ENCODE data around the gene SNAPC1. TPM values are rescaled to one million over a fixed set of nuclear protein-coding genes. Genes with fewer than 3 reads are reported as not detected.

The SNAPC1 gene
- total and polyA plus RNA-seq, 2 of the 13 experiments (the other 11 are each of a cell fraction or from before 2014, with no cell fraction given), result 2.6 to 8.5 TPM

GRCh38 chr14:61761959-61762786 is at the start of gene SNAPC1 (continued):
- no peak for TF ChIP-seq FOXA1 (IDR thresholded peaks at IDR 0.05)
- TF ChIP-seq FOXA1 (CRISPR knock-in tag; IDR thresholded peaks at IDR 0.05), result no peak
- no peak for TF ChIP-seq RARG (CRISPR knock-in tag; IDR thresholded peaks at IDR 0.05; ENCODE audit: low read depth)
- TF ChIP-seq TCF12 (IDR thresholded peaks at IDR 0.05), result no peak
- no peak for TF ChIP-seq TCF12 (CRISPR knock-in tag; IDR thresholded peaks at IDR 0.05)
- TF ChIP-seq ZNF709 (CRISPR knock-in tag; IDR thresholded peaks at IDR 0.05), result no peak
- TF ChIP-seq, protein P1, sequence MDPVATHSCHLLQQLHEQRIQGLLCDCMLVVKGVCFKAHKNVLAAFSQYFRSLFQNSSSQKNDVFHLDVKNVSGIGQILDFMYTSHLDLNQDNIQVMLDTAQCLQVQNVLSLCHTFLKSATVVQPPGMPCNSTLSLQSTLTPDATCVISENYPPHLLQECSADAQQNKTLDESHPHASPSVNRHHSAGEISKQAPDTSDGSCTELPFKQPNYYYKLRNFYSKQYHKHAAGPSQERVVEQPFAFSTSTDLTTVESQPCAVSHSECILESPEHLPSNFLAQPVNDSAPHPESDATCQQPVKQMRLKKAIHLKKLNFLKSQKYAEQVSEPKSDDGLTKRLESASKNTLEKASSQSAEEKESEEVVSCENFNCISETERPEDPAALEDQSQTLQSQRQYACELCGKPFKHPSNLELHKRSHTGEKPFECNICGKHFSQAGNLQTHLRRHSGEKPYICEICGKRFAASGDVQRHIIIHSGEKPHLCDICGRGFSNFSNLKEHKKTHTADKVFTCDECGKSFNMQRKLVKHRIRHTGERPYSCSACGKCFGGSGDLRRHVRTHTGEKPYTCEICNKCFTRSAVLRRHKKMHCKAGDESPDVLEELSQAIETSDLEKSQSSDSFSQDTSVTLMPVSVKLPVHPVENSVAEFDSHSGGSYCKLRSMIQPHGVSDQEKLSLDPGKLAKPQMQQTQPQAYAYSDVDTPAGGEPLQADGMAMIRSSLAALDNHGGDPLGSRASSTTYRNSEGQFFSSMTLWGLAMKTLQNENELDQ (CRISPR knock-in tag; IDR thresholded peaks at IDR 0.05; ENCODE audit: borderline replicate concordance), result no peak
- TF ChIP-seq ARHGAP35 (CRISPR knock-in tag; IDR thresholded peaks at IDR 0.05; ENCODE audit: borderline replicate concordance), result no peak
- TF ChIP-seq ZIK1 (CRISPR knock-in tag; IDR thresholded peaks at IDR 0.05; ENCODE audit: borderline replicate concordance, low read depth), result no peak
- no peak for TF ChIP-seq FOXO1 (CRISPR knock-in tag; IDR thresholded peaks at IDR 0.05)
- TF ChIP-seq, protein P2, sequence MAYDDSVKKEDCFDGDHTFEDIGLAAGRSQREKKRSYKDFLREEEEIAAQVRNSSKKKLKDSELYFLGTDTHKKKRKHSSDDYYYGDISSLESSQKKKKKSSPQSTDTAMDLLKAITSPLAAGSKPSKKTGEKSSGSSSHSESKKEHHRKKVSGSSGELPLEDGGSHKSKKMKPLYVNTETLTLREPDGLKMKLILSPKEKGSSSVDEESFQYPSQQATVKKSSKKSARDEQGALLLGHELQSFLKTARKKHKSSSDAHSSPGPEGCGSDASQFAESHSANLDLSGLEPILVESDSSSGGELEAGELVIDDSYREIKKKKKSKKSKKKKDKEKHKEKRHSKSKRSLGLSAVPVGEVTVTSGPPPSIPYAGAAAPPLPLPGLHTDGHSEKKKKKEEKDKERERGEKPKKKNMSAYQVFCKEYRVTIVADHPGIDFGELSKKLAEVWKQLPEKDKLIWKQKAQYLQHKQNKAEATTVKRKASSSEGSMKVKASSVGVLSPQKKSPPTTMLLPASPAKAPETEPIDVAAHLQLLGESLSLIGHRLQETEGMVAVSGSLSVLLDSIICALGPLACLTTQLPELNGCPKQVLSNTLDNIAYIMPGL (CRISPR knock-in tag; IDR thresholded peaks at IDR 0.05; ENCODE audit: borderline replicate concordance in 1 of 2, low read depth in 1 of 2), result peak; percentile 28 to 64; a peak in 1 of 4 replicates
- TF ChIP-seq SRSF1 (optimal IDR thresholded peaks at IDR 0.05; ENCODE audit: low read depth, low read length), result no peak
- TF ChIP-seq HNRNPLL (IDR thresholded peaks at IDR 0.05; ENCODE audit: low read depth, low read length, poor library complexity, severe bottlenecking), result peak; percentile 90
- no peak for TF ChIP-seq ZKSCAN1 (IDR thresholded peaks at IDR 0.05; ENCODE audit: low read length)
- TF ChIP-seq ZNF331 (CRISPR knock-in tag; IDR thresholded peaks at IDR 0.05), result peak; percentile 98
- TF ChIP-seq ZNF280D (CRISPR knock-in tag; IDR thresholded peaks at IDR 0.05), result peak; percentile 55; the same call in 1 of the 2 replicates
- TF ChIP-seq MAFK (conservative IDR thresholded peaks at IDR 0.05 in 1 of 2, IDR thresholded peaks at IDR 0.05 in 1 of 2; ENCODE audit: low read length in 2 of 2), result no peak
- TF ChIP-seq ZNF205 (CRISPR knock-in tag; IDR thresholded peaks at IDR 0.05), result 0 out of 2 replicates have a peak, but pooled peaks have one; percentile 24
- 0 out of 2 replicates have a peak, but pooled peaks have one; percentile 55 for TF ChIP-seq SNAI1 (CRISPR knock-in tag; IDR thresholded peaks at IDR 0.05; ENCODE audit: borderline replicate concordance)
